Thyroid gland (tissue), 4 donors: ENCODE measurements around the gene SLC35F6. TPM values are rescaled to one million over a fixed set of nuclear protein-coding genes. Genes with fewer than 3 reads are reported as not detected.
A peak's percentile ranks its signal among the peaks of the same experiment; 100 is the strongest.

Source experiments
- DNase-seq, 2 donors: peaks; one replicate each; pipeline ENCODE4 v3.0.0-alpha.2; 2019
- H3K27ac ChIP-seq, 3 donors: fragments of 200-600 bp; sonication (generic); 1 replicate in 2 of 3; 2 replicates in 1 of 3; pipeline ENCODE4 v1.5.1; 2016 to 2019; ENCODE audit warnings: mild to moderate bottlenecking in 1 of 3, moderate library complexity in 1 of 3
- H3K27me3 ChIP-seq: fragments of 200-600 bp; sonication (generic); one replicate; pipeline ENCODE4 v1.5.1; 2019
- H3K36me3 ChIP-seq, 2 donors: fragments of 200-600 bp; sonication (generic); one replicate each; pipeline ENCODE4 v1.5.1; 2016 to 2019
- H3K4me1 ChIP-seq, 2 donors: fragments of 200-600 bp; sonication (generic); one replicate each; pipeline ENCODE4 v1.5.1; 2017 to 2019
- H3K4me3 ChIP-seq, 3 donors: fragments of 200-600 bp; sonication (generic); replicated peaks in 1 of 3; 1 replicate in 2 of 3; 2 replicates in 1 of 3; pipeline ENCODE4 v1.5.1; 2016; ENCODE audit warnings: mild to moderate bottlenecking in 1 of 3
- H3K9me3 ChIP-seq: fragments of 200-600 bp; sonication (generic); one replicate; pipeline ENCODE4 v1.5.1; 2017
- CTCF ChIP-seq, 6 experiments: fragments of 200-600 bp in 3 of 6; fragments of 450-650 bp in 3 of 6; sonication (generic) in 3 of 6; IDR thresholded peaks; one replicate each; pipeline ENCODE4 v1.5.1; 2016 to 2019; ENCODE audit warnings: antibody characterized with exemption in 6 of 6, mild to moderate bottlenecking in 2 of 6, inconsistent platforms in 1 of 6, moderate library complexity in 1 of 6
- POLR2A ChIP-seq, 2 donors: fragments of 450-650 bp; IDR thresholded peaks; one replicate each; pipeline ENCODE4 v1.6.1; 2017; ENCODE audit warnings: antibody characterized with exemption in 2 of 2, mild to moderate bottlenecking in 2 of 2, moderate library complexity in 1 of 2
- WGBS, 2 donors: methylation state at CpG; one replicate each; pipeline ENCODE4 v1.1.5; 2017; 5-methylcytosine and 5-hydroxymethylcytosine counted together
- intact Hi-C: fragments of 100-400 bp; cut with DNase I; formaldehyde crosslinking; loops from one replicate; pipeline ENCODE4 v1.15.1; 2023
- total RNA-seq, 4 donors: library from RNA; depleted of rRNA; stranded (reverse); fragments of >200 nt; gene quantifications; one replicate each; pipeline ENCODE4 v1.2.3, GENCODE V29; 2016

Gene SLC35F6
- total RNA-seq, 4 donors from 2014 or later = 73.1 to 91.2 (median 80.7) TPM

GRCh38 chr2:26769089-26769761 is 5.1 kb downstream of the SLC35F6 start:
- no peaks in the 10 kb centered on the region for H3K36me3 ChIP-seq
- peak; percentile 54 to 55 for DNase-seq
- WGBS, 2 donors = 7 to 82% methylated on average over 3 to 11 of the region's 14 CpGs
- peak overlapping the region; percentile 68 to 97 (median 83) for H3K27ac ChIP-seq
- no peaks in the 10 kb centered on the region for H3K27me3 ChIP-seq
- intact Hi-C loops = no loop called here
- no peaks in the 10 kb centered on the region for H3K9me3 ChIP-seq
- no peak overlapping the region for H3K4me3 ChIP-seq
- TF ChIP-seq POLR2A (IDR thresholded peaks at IDR 0.05) (peak in 1 of 2 donors; percentile 28), CTCF (IDR thresholded peaks at IDR 0.05) (no peak)
- H3K4me1 ChIP-seq = peaks cover 79 to 82% of the 10 kb centered on the region in 2 donors

GRCh38 chr2:26770986-26771586 is 7.0 kb downstream of the SLC35F6 start:
- Histone ChIP-seq H3K4me3 (no peak overlapping the region), H3K9me3 (no peaks in the 10 kb centered on the region), H3K4me1 (peaks cover 64 to 69% of the 10 kb centered on the region in 2 donors), H3K36me3 (peaks cover 13% of the 10 kb centered on the region in 2 donors), H3K27ac (peak overlapping the region; percentile 80 to 97 (median 83)), H3K27me3 (no peaks in the 10 kb centered on the region)
- intact Hi-C loops = no loop called here
- WGBS, 2 donors = 49 to 66% methylated on average over 2 to 4 of the region's 6 CpGs
- DNase-seq = peak; percentile 93 to 94
- peak in 2 of 6 experiments; percentile 14 to 16 for TF ChIP-seq CTCF (IDR thresholded peaks at IDR 0.05)
- TF ChIP-seq POLR2A (IDR thresholded peaks at IDR 0.05) = no peak

- H3K27ac ChIP-seq = peak overlapping the region; percentile 80 to 97 (median 83)
- 47 to 59% methylated on average over 13 of the region's 13 CpGs for WGBS, 2 donors
- no peaks in the 10 kb centered on the region for H3K27me3 ChIP-seq
- peak in 1 of 2 donors; percentile 49 for TF ChIP-seq POLR2A (IDR thresholded peaks at IDR 0.05)
- no peak for TF ChIP-seq CTCF (IDR thresholded peaks at IDR 0.05)
- peaks cover 25% of the 10 kb centered on the region in 2 donors for H3K36me3 ChIP-seq
- no peak overlapping the region for H3K4me3 ChIP-seq
- H3K4me1 ChIP-seq = peaks cover 54 to 58% of the 10 kb centered on the region in 2 donors
- intact Hi-C loops = no loop called here
- H3K9me3 ChIP-seq = no peaks in the 10 kb centered on the region
- DNase-seq = peak; percentile 95
These were observed 8.2 kb downstream of the SLC35F6 start for GRCh38 chr2:26772064-26773001.

GRCh38 chr2:26776195-26776800 is 12.2 kb downstream of the SLC35F6 start:
- peaks cover 20 to 22% of the 10 kb centered on the region in 2 donors for H3K4me1 ChIP-seq
- 90 to 100% methylated on average over 3 to 5 of the region's 5 CpGs for whole genome bisulfite sequencing, 2 donors
- DNase-seq = no peak
- H3K27me3 ChIP-seq = no peaks in the 10 kb centered on the region
- H3K9me3 ChIP-seq = no peaks in the 10 kb centered on the region
- H3K27ac ChIP-seq = no peak overlapping the region
- TF ChIP-seq CTCF (IDR thresholded peaks at IDR 0.05) = no peak
- no peak for TF ChIP-seq POLR2A (IDR thresholded peaks at IDR 0.05)
- H3K36me3 ChIP-seq = peaks cover 55 to 62% of the 10 kb centered on the region in 2 donors
- no peak overlapping the region for H3K4me3 ChIP-seq
- intact Hi-C loops = no loop called here
